Smooth muscle cell (in vitro differentiated cells): ENCODE measurements around the gene POLR1B. TPM values are rescaled to one million over a fixed set of nuclear protein-coding genes. Genes with fewer than 3 reads are reported as not detected.
"Not testable (repeated sequence)": the region's sequence is repeated elsewhere in the genome, so short reads cannot be mapped to it uniquely, and the experiment has no call there.

Experiments used
- DNase-seq: peaks from one replicate; lab custom pipeline; 2025; ENCODE audit not compliant: unreplicated experiment; lab: John Stamatoyannopoulos, UW
- H2AFZ ChIP-seq: fragments of 200-600 bp; sonication (generic); 2 replicates; pipeline ENCODE4 v1.6.0; 2016; ENCODE audit warnings: antibody characterized with exemption, low read depth, mild to moderate bottlenecking
- H3F3A ChIP-seq: fragments of 200-600 bp; sonication (generic); 2 replicates; pipeline ENCODE4 v1.6.0; 2017; ENCODE audit warnings: antibody characterized with exemption, low read depth
- H3K27ac ChIP-seq: fragments of 200-600 bp; sonication (generic); 2 replicates; pipeline ENCODE4 v1.5.1; 2016; ENCODE audit warnings: low read depth, mild to moderate bottlenecking
- H3K27me3 ChIP-seq: fragments of 200-600 bp; sonication (generic); 2 replicates; pipeline ENCODE4 v1.6.1; 2016; ENCODE audit warnings: low read depth, mild to moderate bottlenecking
- H3K36me3 ChIP-seq: fragments of 200-600 bp; sonication (generic); 2 replicates; pipeline ENCODE4 v1.5.1; 2016; ENCODE audit warnings: low read depth
- H3K4me1 ChIP-seq: fragments of 200-600 bp; sonication (generic); 2 replicates; pipeline ENCODE4 v1.5.1; 2016; ENCODE audit warnings: low read depth
- H3K4me2 ChIP-seq: fragments of 200-600 bp; sonication (generic); 2 replicates; pipeline ENCODE4 v1.6.0; 2016; ENCODE audit warnings: mild to moderate bottlenecking
- H3K4me3 ChIP-seq: fragments of 200-600 bp; sonication (generic); 2 replicates; pipeline ENCODE4 v1.5.1; 2016; ENCODE audit warnings: mild to moderate bottlenecking
- H3K79me2 ChIP-seq: fragments of 200-600 bp; sonication (generic); 2 replicates; pipeline ENCODE4 v1.6.0; 2016; ENCODE audit warnings: low read depth, mild to moderate bottlenecking
- H3K9ac ChIP-seq: fragments of 200-600 bp; sonication (generic); 2 replicates; pipeline ENCODE4 v1.6.0; 2016; ENCODE audit warnings: low read depth
- H3K9me3 ChIP-seq: fragments of 200-600 bp; sonication (generic); replicated peaks from 2 replicates; pipeline ENCODE4 v1.5.1; 2016; ENCODE audit warnings: low read depth
- H4K20me1 ChIP-seq: fragments of 200-600 bp; sonication (generic); 2 replicates; pipeline ENCODE4 v1.6.0; 2016; ENCODE audit warnings: low read depth
- WGBS: methylation state at CpG from one replicate; pipeline ENCODE4 v1.1.7; 2016; ENCODE audit warnings: low lambda C conversion rate; 5-methylcytosine and 5-hydroxymethylcytosine counted together
- polyA plus RNA-seq: library from polyadenylated mRNA; unstranded; fragments of >200 nt; fragmentation: Nextera tagmentation; extraction: Ambion mirVana; gene quantifications from 2 replicates; pipeline ENCODE4 v1.2.1, GENCODE V29; 2016
- total RNA-seq: library from RNA; depleted of rRNA; stranded (reverse); fragments of >200 nt; gene quantifications from 2 replicates; pipeline ENCODE4 v1.2.3, GENCODE V29; 2014
- TF ChIP-seq, protein P1 (sequence below): fragments of 200-600 bp; sonication (generic); IDR thresholded peaks from 2 replicates; pipeline ENCODE4 v1.5.1; 2017; ENCODE audit warnings: borderline replicate concordance, mild to moderate bottlenecking, antibody characterized with exemption; ENCODE audit not compliant: insufficient read depth, poor library complexity, severe bottlenecking

POLR1B gene
- total and polyA plus RNA-seq, 2 experiments from 2014 or later, result 7.4 to 16.9 TPM

- H2AFZ ChIP-seq, result no peak overlapping the region
- no peak overlapping the region for H3K4me2 ChIP-seq
- H3K4me3 ChIP-seq, result no peak overlapping the region
- H3K9ac ChIP-seq, result no peak overlapping the region
- no peak for DNase-seq
- peaks cover 31% of the 10 kb centered on the region for H3K79me2 ChIP-seq
- no peaks in the 10 kb centered on the region for H3K27me3 ChIP-seq
- no peaks in the 10 kb centered on the region for H3F3A ChIP-seq
- no peaks in the 10 kb centered on the region for H3K9me3 ChIP-seq
- no peak overlapping the region for H3K27ac ChIP-seq
- no peaks in the 10 kb centered on the region for H4K20me1 ChIP-seq
- WGBS, result 96% methylated on average over 4 of the region's 4 CpGs
- TF ChIP-seq, protein P1, sequence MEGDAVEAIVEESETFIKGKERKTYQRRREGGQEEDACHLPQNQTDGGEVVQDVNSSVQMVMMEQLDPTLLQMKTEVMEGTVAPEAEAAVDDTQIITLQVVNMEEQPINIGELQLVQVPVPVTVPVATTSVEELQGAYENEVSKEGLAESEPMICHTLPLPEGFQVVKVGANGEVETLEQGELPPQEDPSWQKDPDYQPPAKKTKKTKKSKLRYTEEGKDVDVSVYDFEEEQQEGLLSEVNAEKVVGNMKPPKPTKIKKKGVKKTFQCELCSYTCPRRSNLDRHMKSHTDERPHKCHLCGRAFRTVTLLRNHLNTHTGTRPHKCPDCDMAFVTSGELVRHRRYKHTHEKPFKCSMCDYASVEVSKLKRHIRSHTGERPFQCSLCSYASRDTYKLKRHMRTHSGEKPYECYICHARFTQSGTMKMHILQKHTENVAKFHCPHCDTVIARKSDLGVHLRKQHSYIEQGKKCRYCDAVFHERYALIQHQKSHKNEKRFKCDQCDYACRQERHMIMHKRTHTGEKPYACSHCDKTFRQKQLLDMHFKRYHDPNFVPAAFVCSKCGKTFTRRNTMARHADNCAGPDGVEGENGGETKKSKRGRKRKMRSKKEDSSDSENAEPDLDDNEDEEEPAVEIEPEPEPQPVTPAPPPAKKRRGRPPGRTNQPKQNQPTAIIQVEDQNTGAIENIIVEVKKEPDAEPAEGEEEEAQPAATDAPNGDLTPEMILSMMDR, result no peak
- H3K36me3 ChIP-seq, result peaks cover 12% of the 10 kb centered on the region
- peaks cover 10% of the 10 kb centered on the region for H3K4me1 ChIP-seq
Measured at GRCh38 chr2:112547333-112547732, 5.1 kb downstream of the POLR1B start.

DNA sequence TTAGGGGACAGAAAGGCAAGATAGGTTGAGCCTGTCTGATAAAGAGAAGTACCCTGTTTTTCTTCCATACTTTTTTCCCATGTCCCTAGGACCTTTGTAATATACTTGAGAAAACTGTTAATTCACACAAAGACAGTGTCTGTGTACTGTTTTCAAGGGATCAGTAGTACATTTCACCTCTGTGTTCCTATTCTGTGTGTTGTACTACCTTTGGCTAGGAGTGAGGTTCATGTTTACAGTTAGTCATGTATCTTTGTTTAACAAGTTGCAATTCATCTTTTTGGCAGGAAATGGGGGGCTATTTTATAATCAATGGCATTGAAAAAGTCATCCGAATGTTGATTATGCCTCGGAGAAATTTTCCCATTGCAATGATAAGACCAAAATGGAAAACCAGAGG is 6.7 kb downstream of the POLR1B start:
- Histone ChIP-seq H3K4me1 (peaks cover under 1% of the 10 kb centered on the region), H3K27ac (no peak overlapping the region), H3K79me2 (peaks cover 15% of the 10 kb centered on the region), H3K36me3 (peaks cover 12% of the 10 kb centered on the region), H3K27me3 (no peaks in the 10 kb centered on the region), H2AFZ (no peak overlapping the region), H4K20me1 (no peaks in the 10 kb centered on the region), H3K4me2 (no peak overlapping the region), H3K4me3 (no peak overlapping the region), H3F3A (no peaks in the 10 kb centered on the region), H3K9ac (no peak overlapping the region), H3K9me3 (no peaks in the 10 kb centered on the region)
- 97% methylated on average over 2 of the region's 2 CpGs for WGBS
- DNase-seq, result no peak
- TF ChIP-seq, protein P1, result no peak

DNA sequence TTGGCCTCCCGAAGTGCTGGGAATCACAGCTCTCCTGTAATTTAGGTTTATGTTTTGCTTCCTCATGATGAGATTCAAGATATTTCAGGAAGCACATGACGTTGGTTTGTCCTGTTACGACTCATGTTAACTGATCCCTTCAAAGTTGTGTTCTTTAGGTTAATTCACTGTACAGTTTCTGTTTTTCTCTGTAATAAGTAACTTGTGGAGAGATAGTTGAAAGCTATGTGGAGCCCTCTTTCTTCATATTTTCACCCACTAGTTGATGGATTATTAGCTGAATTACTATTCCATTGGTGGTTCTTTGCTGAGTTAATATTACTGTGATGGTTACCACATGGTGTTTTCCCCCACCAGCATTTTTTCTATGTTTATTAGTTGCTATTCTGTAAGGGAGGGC is 23.8 kb downstream of the POLR1B start:
- Histone ChIP-seq H3K4me1 (no peaks in the 10 kb centered on the region), H3K9ac (no peak overlapping the region), H3K4me3 (no peak overlapping the region), H2AFZ (no peak overlapping the region), H4K20me1 (no peaks in the 10 kb centered on the region), H3K27ac (no peak overlapping the region), H3K27me3 (no peaks in the 10 kb centered on the region), H3K9me3 (no peaks in the 10 kb centered on the region), H3K36me3 (peaks cover 25% of the 10 kb centered on the region), H3F3A (no peaks in the 10 kb centered on the region), H3K79me2 (no peaks in the 10 kb centered on the region), H3K4me2 (no peak overlapping the region)
- DNase-seq, result no peak
- TF ChIP-seq, protein P1, result no peak
- 94% methylated on average over 3 of the region's 3 CpGs for WGBS

GRCh38 chr2:112566508-112566907 is 24.2 kb downstream of the POLR1B start:
- WGBS, result 97% methylated on average over 5 of the region's 5 CpGs
- H3K4me3 ChIP-seq, result not testable (repeated sequence)

More at GRCh38 chr2:112566508-112566907, 24.2 kb downstream of the POLR1B start:
- peaks cover 21% of the 10 kb centered on the region for H3K36me3 ChIP-seq
- not testable (repeated sequence) for H3F3A ChIP-seq, H3K27me3 ChIP-seq, H3K9ac ChIP-seq, H3K79me2 ChIP-seq, H3K4me2 ChIP-seq, H3K27ac ChIP-seq, H2AFZ ChIP-seq, H4K20me1 ChIP-seq, H3K9me3 ChIP-seq, DNase-seq, H3K4me1 ChIP-seq
